SK-N-SH treated with all-trans-retinoic acid at 6 μM for 48 hours (cell line): ENCODE data around the gene SMTNL2.
A peak's percentile ranks its signal among the peaks of the same experiment; 100 is the strongest.

ENCODE experiments used
- ATAC-seq: fragments of 200-7000 bp; cut with Tn5 transposase; 3 replicates; pipeline ENCODE4 v1.9.1; 2020; ENCODE audit warnings: mild to moderate bottlenecking, moderate library complexity
- ARNTL ChIP-seq: fragments of 450-650 bp; formaldehyde crosslinking; IDR thresholded peaks from 2 replicates; pipeline ENCODE4 v1.5.0; 2020; ENCODE audit warnings: low read depth, mild to moderate bottlenecking, moderate library complexity, borderline replicate concordance
- BACH2 ChIP-seq: fragments of 250-450 bp; sonication (Bioruptor Pico); IDR thresholded peaks from 2 replicates; pipeline ENCODE4 v1.9.0; 2021; ENCODE audit warnings: mild to moderate bottlenecking, borderline replicate concordance
- CSDC2 ChIP-seq: fragments of 250-450 bp; sonication (Bioruptor Pico); IDR thresholded peaks from 2 replicates; pipeline ENCODE4 v1.5.0; 2020; ENCODE audit warnings: mild to moderate bottlenecking, moderate library complexity
- ESRRG ChIP-seq: fragments of 250-450 bp; sonication (Bioruptor Pico); IDR thresholded peaks from 2 replicates; pipeline ENCODE4 v1.6.1; 2021; ENCODE audit warnings: mild to moderate bottlenecking
- GLIS3 ChIP-seq: fragments of 250-450 bp; sonication (Bioruptor Pico); IDR thresholded peaks from 2 replicates; pipeline ENCODE4 v1.5.0; 2020; ENCODE audit warnings: mild to moderate bottlenecking, moderate library complexity
- ISL1 ChIP-seq: fragments of 250-450 bp; sonication (Bioruptor Pico); IDR thresholded peaks from 2 replicates; pipeline ENCODE4 v2.1.2; 2022; ENCODE audit warnings: mild to moderate bottlenecking, moderate library complexity
- OSR1 ChIP-seq: fragments of 250-450 bp; sonication (Bioruptor Pico); IDR thresholded peaks from 2 replicates; pipeline ENCODE4 v1.8.0; 2022; ENCODE audit warnings: moderate library complexity, mild to moderate bottlenecking, inconsistent platforms
- PPARA ChIP-seq: fragments of 250-450 bp; sonication (Bioruptor Pico); IDR thresholded peaks from 2 replicates; pipeline ENCODE4 v1.5.0; 2020; ENCODE audit warnings: mild to moderate bottlenecking, borderline replicate concordance
- RARB ChIP-seq: fragments of 250-450 bp; sonication (Bioruptor Pico); IDR thresholded peaks from 2 replicates; pipeline ENCODE4 v1.8.0; 2021; ENCODE audit warnings: mild to moderate bottlenecking, moderate library complexity
- SNAI2 ChIP-seq: fragments of 250-450 bp; sonication (Bioruptor Pico); IDR thresholded peaks from 2 replicates; pipeline ENCODE4 v1.5.0; 2020; ENCODE audit warnings: mild to moderate bottlenecking, moderate library complexity
- TCF4 ChIP-seq: fragments of 250-450 bp; sonication (Bioruptor Pico); IDR thresholded peaks from 2 replicates; pipeline ENCODE4 v1.8.0; 2021; ENCODE audit warnings: mild to moderate bottlenecking, moderate library complexity, borderline replicate concordance
- TOX ChIP-seq: fragments of 250-450 bp; sonication (Bioruptor Pico); IDR thresholded peaks from 2 replicates; pipeline ENCODE4 v1.8.0; 2021; ENCODE audit warnings: mild to moderate bottlenecking, moderate library complexity, borderline replicate concordance
- ZC3H10 ChIP-seq: fragments of 250-450 bp; sonication (Bioruptor Pico); IDR thresholded peaks from 2 replicates; pipeline ENCODE4 v1.5.1; 2021; ENCODE audit warnings: mild to moderate bottlenecking, moderate library complexity
- ZFP3 ChIP-seq: fragments of 250-450 bp; sonication (Bioruptor Pico); IDR thresholded peaks from 2 replicates; pipeline ENCODE4 v1.5.0; 2020; ENCODE audit warnings: mild to moderate bottlenecking, moderate library complexity
- ZFP30 ChIP-seq: fragments of 450-650 bp; formaldehyde crosslinking; IDR thresholded peaks from 2 replicates; pipeline ENCODE4 v1.5.0; 2022; ENCODE audit warnings: mild to moderate bottlenecking, moderate library complexity
- ZNF565 ChIP-seq: fragments of 450-650 bp; formaldehyde crosslinking; conservative IDR thresholded peaks from 2 replicates; pipeline ENCODE4 v1.5.0; 2020; ENCODE audit warnings: low read depth, mild to moderate bottlenecking, moderate library complexity
- ZNF70 ChIP-seq: fragments of 450-650 bp; formaldehyde crosslinking; IDR thresholded peaks from 2 replicates; pipeline ENCODE4 v1.5.0; 2020; ENCODE audit warnings: mild to moderate bottlenecking, moderate library complexity
- ZNF8 ChIP-seq: fragments of 450-650 bp; formaldehyde crosslinking; IDR thresholded peaks from 2 replicates; pipeline ENCODE4 v1.5.0; 2020; ENCODE audit warnings: mild to moderate bottlenecking, moderate library complexity
- TF ChIP-seq, protein P1 (sequence below): fragments of 250-450 bp; sonication (Bioruptor Pico); IDR thresholded peaks from 2 replicates; pipeline ENCODE4 v1.8.0; 2021; ENCODE audit warnings: low read depth, mild to moderate bottlenecking, moderate library complexity, borderline replicate concordance
- TF ChIP-seq, protein P2 (sequence below): fragments of 250-450 bp; sonication (Bioruptor Pico); IDR thresholded peaks from 2 replicates; pipeline ENCODE4 v1.5.1; 2021; ENCODE audit warnings: mild to moderate bottlenecking, moderate library complexity
- TF ChIP-seq, protein P3 (sequence below): fragments of 250-450 bp; sonication (Bioruptor Pico); IDR thresholded peaks from 2 replicates; pipeline ENCODE4 v1.5.0; 2020; ENCODE audit warnings: mild to moderate bottlenecking, moderate library complexity
- TF ChIP-seq, protein P4 (sequence below): fragments of 250-450 bp; sonication (Bioruptor Pico); IDR thresholded peaks from 2 replicates; pipeline ENCODE4 v1.8.0; 2020; ENCODE audit warnings: mild to moderate bottlenecking, moderate library complexity, borderline replicate concordance

The SMTNL2 gene

DNA sequence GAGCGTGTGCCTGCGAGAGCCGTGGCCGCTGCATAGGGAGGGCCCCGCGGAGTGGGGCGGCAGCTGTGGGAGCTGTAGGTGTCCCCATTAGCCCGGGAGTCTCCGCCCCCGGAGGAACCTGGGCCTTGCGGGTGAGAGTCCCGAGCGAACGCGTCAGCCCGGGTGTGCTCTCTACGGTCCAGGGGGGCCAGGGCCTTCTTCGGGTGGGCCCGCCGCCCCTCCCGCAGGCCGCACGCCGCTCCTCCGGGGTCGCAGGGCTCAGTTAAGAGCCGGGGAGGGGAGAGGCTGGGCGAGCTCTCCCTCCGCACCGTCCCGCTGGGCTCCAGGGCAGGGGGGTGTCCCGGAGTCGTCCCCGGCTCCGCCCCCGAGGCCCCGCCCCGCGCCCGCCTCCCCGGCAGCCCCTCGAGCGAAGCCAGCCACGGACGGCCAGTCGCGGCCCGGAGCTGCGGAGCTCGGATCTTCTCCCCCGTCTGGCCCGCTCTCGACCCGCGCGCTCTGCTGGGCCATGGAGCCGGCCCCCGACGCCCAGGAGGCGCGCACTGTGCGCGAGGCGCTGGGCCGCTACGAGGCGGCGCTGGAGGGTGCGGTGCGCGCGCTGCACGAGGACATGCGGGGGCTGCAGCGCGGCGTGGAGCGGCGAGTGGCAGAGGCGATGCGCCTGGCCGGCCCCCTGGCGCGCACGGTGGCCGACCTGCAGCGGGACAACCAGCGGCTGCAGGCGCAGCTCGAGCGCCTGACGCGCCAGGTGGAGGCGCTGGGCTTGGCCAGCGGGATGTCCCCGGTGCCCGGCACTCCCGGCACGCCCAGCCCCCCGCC lies at the start of gene SMTNL2:
TSS of gene SMTNL2 (plus strand) at position 429 of the 816 bp plus-strand sequence. CDS start at position 506, 77 bp downstream.
- peak; percentile 7; the same call in 2 of the 3 replicates for ATAC-seq
- TF ChIP-seq TOX (CRISPR knock-in tag), result no peak
- TF ChIP-seq, protein P1, sequence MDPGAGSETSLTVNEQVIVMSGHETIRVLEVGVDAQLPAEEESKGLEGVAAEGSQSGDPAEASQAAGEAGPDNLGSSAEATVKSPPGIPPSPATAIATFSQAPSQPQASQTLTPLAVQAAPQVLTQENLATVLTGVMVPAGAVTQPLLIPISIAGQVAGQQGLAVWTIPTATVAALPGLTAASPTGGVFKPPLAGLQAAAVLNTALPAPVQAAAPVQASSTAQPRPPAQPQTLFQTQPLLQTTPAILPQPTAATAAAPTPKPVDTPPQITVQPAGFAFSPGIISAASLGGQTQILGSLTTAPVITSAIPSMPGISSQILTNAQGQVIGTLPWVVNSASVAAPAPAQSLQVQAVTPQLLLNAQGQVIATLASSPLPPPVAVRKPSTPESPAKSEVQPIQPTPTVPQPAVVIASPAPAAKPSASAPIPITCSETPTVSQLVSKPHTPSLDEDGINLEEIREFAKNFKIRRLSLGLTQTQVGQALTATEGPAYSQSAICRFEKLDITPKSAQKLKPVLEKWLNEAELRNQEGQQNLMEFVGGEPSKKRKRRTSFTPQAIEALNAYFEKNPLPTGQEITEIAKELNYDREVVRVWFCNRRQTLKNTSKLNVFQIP (CRISPR knock-in tag), result no peak
- no peak for TF ChIP-seq GLIS3
- TF ChIP-seq ARNTL (CRISPR knock-in tag), result no peak
- no peak for TF ChIP-seq ZNF70 (CRISPR knock-in tag)
- no peak for TF ChIP-seq ZNF565 (CRISPR knock-in tag)
- TF ChIP-seq OSR1 (CRISPR knock-in tag), result no peak
- TF ChIP-seq ZFP3, result no peak
- TF ChIP-seq BACH2, result no peak
- TF ChIP-seq TCF4, result no peak
- TF ChIP-seq ISL1, result no peak
- no peak for TF ChIP-seq SNAI2 (CRISPR knock-in tag)

DNA sequence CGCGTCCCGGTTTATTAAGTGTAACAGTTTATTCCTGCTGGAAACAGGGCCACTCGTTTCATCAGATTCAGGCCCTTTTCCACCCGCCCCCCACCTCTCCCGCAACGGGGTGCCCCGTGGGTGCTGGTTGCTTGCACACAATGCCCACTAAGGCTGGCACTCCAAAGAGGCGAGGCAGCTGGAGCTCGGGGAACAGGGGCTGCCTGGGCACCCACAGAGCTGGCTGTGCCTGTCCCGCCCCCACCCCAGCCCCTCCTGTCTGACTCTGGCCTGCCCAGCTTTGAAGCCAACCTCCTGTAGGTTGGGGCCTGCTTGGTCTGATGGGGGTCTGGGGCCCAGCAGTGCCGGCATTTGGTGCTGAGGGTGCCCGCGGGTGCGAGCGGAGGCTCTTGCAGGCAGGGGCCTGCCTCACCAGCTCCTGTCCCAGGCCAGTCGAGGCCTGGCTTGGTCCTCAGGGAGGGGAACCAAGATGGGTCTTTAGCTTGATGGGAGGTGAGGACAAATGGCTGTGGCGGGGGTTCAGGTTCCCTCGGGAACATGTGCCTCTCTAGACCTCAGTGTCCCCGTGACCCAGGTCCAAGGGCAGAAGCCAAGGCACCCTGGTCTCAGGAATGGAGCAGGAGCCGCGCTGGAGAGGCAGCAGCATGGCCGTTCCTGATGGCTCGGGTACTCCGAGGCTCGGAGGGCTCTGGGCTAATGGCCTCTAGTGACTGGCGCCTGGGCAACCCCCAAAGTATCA lies 49.2 kb upstream of the SMTNL2 start:
- peak; percentile 3; the same call in 2 of the 3 replicates for ATAC-seq

DNA sequence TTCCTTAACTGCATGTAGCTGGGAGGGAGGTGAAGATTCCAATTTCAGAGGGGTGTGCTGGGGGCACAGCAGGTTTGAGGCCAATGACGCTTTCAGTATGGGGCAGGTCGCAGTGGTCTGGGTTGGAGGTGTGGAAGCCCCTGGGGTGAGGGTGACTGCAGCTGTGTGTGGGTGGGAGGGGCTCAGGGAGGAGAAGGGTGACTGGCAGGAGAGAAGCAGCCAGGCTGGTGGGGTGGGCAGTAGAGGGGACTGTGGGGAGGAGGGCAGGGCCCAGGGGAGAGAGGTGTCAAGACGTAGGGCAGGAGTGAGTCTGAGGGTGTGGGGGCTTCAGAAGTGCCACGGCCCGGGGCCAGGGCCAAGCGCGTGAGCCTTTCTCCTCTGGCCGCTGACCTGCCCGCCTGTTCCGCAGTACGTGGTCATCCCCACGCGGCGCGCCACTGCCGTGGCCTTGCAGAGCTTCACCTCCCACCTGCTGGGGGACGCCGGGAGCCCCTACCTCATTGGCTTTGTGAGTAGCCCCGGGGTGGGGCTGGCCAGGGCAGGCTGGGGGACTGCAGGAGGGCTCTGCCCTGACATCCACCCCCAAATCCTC lies 48.6 kb upstream of the SMTNL2 start:
- no peak for ATAC-seq
- TF ChIP-seq ZNF8 (CRISPR knock-in tag), result no peak

More for the DNA sequence above, 49.2 kb upstream of the SMTNL2 start:
- TF ChIP-seq BACH2 (no peak), ZNF70 (CRISPR knock-in tag) (no peak), ZC3H10 (CRISPR knock-in tag) (no peak), ARNTL (CRISPR knock-in tag) (no peak), ZNF8 (CRISPR knock-in tag) (no peak), CSDC2 (CRISPR knock-in tag) (no peak), TOX (CRISPR knock-in tag) (no peak), ISL1 (no peak), ZNF565 (CRISPR knock-in tag) (no peak), GLIS3 (no peak)
- TF ChIP-seq, protein P2, sequence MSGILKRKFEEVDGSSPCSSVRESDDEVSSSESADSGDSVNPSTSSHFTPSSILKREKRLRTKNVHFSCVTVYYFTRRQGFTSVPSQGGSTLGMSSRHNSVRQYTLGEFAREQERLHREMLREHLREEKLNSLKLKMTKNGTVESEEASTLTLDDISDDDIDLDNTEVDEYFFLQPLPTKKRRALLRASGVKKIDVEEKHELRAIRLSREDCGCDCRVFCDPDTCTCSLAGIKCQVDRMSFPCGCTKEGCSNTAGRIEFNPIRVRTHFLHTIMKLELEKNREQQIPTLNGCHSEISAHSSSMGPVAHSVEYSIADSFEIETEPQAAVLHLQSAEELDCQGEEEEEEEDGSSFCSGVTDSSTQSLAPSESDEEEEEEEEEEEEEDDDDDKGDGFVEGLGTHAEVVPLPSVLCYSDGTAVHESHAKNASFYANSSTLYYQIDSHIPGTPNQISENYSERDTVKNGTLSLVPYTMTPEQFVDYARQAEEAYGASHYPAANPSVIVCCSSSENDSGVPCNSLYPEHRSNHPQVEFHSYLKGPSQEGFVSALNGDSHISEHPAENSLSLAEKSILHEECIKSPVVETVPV (CRISPR knock-in tag), result no peak

DNA sequence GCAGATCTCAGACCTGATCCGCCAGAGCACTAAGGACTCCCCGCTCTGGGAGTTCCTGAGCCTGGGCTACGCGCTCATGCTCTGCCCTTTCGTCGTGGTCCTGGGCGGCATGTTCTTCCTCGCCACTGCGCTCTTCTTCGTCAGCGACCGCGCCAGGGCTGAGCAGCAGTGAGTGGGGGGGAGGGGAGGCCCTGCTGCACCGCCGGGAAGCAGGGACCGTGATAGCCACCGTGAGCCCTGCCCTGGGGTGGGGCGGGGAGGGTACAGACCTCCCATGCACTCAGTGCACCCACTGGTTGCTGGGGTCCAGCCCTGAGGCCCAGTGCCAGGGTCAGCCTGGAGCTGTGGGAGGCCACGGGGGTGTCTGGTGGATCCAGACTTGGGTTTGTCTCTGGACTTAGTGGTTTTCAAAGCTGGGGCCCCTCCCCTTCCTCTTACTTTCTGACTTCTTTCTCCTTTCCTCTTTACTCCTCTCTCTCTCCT lies 48.0 kb upstream of the SMTNL2 start:
- no peak for TF ChIP-seq ESRRG
- TF ChIP-seq, protein P1 (CRISPR knock-in tag), result no peak
- TF ChIP-seq ZNF70 (CRISPR knock-in tag), result no peak
- no peak for TF ChIP-seq PPARA (CRISPR knock-in tag)
- no peak for TF ChIP-seq ZNF8 (CRISPR knock-in tag)
- no peak for TF ChIP-seq CSDC2 (CRISPR knock-in tag)
- no peak for TF ChIP-seq RARB (CRISPR knock-in tag)
- TF ChIP-seq OSR1 (CRISPR knock-in tag), result no peak
- no peak for TF ChIP-seq ARNTL (CRISPR knock-in tag)
- TF ChIP-seq SNAI2 (CRISPR knock-in tag), result no peak
- TF ChIP-seq, protein P3, sequence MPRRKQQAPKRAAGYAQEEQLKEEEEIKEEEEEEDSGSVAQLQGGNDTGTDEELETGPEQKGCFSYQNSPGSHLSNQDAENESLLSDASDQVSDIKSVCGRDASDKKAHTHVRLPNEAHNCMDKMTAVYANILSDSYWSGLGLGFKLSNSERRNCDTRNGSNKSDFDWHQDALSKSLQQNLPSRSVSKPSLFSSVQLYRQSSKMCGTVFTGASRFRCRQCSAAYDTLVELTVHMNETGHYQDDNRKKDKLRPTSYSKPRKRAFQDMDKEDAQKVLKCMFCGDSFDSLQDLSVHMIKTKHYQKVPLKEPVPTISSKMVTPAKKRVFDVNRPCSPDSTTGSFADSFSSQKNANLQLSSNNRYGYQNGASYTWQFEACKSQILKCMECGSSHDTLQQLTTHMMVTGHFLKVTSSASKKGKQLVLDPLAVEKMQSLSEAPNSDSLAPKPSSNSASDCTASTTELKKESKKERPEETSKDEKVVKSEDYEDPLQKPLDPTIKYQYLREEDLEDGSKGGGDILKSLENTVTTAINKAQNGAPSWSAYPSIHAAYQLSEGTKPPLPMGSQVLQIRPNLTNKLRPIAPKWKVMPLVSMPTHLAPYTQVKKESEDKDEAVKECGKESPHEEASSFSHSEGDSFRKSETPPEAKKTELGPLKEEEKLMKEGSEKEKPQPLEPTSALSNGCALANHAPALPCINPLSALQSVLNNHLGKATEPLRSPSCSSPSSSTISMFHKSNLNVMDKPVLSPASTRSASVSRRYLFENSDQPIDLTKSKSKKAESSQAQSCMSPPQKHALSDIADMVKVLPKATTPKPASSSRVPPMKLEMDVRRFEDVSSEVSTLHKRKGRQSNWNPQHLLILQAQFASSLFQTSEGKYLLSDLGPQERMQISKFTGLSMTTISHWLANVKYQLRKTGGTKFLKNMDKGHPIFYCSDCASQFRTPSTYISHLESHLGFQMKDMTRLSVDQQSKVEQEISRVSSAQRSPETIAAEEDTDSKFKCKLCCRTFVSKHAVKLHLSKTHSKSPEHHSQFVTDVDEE (CRISPR knock-in tag), result no peak
- no peak for TF ChIP-seq ZFP30 (CRISPR knock-in tag)
- TF ChIP-seq ZC3H10 (CRISPR knock-in tag), result no peak
- TF ChIP-seq ZFP3, result no peak
- no peak for TF ChIP-seq ZNF565 (CRISPR knock-in tag)
- TF ChIP-seq, protein P4, sequence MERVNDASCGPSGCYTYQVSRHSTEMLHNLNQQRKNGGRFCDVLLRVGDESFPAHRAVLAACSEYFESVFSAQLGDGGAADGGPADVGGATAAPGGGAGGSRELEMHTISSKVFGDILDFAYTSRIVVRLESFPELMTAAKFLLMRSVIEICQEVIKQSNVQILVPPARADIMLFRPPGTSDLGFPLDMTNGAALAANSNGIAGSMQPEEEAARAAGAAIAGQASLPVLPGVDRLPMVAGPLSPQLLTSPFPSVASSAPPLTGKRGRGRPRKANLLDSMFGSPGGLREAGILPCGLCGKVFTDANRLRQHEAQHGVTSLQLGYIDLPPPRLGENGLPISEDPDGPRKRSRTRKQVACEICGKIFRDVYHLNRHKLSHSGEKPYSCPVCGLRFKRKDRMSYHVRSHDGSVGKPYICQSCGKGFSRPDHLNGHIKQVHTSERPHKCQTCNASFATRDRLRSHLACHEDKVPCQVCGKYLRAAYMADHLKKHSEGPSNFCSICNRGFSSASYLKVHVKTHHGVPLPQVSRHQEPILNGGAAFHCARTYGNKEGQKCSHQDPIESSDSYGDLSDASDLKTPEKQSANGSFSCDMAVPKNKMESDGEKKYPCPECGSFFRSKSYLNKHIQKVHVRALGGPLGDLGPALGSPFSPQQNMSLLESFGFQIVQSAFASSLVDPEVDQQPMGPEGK (CRISPR knock-in tag), result no peak
- TF ChIP-seq ISL1, result no peak
- no peak for TF ChIP-seq TOX (CRISPR knock-in tag)
- TF ChIP-seq TCF4, result no peak
- no peak for ATAC-seq
